Superior temporal gyrus (tissue), 1 donor: ENCODE results near the gene EXOSC5.
A peak's percentile ranks its signal among the peaks of the same experiment; 100 is the strongest.
"Not testable (repeated sequence)": the region's sequence is repeated elsewhere in the genome, so short reads cannot be mapped to it uniquely, and the experiment has no call there.

ENCODE experiments used
- DNase-seq: peaks from one replicate; pipeline ENCODE4 v3.0.0-alpha.2; 2016; ENCODE audit errors: extremely low spot score

The EXOSC5 gene

GRCh38 chr19:41426116-41426841 lies 29.1 kb upstream of the EXOSC5 start:
- DNase-seq, result no peak

DNA sequence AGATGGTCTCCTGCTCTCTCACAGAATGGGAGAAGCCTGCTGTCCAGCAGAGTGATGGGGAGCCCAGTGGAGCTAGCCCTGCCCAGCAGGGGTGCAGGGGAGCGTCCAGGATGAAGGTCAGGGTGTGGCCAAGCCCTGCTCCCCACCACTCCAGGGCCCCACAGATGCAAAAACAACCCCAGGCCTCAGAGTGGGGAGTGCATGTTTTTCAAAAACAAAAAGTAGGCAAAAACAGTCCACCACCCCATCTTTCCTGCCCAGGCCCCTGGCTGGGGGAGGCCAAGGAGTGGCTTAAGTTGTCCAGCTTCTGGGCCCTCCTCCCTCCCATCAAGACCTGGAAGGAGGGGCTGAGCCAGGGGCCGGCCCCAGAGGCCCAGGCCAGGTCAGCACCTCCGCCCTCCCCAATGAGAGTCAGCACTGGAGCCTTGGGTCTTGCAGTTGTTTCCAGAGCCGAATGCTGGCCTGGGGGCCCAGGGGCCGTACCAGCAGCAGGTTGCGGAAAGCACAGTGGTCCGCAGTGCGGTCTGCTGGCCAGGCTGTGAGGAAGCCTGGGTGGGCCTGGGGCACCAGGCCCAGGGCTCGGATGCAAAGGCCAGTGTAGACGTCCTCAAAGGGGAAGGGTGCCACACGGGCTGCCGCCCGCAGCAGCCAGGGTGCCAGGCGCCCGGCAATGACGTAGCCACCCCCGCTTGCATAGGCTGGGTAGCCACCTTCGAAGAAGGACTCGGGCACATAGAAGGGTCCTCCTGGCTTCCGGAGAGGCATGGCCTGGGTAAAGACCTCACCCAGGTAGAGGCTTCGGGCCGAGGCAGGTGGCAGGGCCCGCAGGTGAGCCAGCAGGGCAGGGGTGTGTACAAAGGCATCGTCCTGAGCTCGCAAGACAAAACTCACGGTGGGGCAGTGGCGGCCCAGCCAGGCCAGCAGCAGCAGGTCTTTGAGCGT lies 28.3 kb upstream of the EXOSC5 start:
- DNase-seq, result no peak

DNA sequence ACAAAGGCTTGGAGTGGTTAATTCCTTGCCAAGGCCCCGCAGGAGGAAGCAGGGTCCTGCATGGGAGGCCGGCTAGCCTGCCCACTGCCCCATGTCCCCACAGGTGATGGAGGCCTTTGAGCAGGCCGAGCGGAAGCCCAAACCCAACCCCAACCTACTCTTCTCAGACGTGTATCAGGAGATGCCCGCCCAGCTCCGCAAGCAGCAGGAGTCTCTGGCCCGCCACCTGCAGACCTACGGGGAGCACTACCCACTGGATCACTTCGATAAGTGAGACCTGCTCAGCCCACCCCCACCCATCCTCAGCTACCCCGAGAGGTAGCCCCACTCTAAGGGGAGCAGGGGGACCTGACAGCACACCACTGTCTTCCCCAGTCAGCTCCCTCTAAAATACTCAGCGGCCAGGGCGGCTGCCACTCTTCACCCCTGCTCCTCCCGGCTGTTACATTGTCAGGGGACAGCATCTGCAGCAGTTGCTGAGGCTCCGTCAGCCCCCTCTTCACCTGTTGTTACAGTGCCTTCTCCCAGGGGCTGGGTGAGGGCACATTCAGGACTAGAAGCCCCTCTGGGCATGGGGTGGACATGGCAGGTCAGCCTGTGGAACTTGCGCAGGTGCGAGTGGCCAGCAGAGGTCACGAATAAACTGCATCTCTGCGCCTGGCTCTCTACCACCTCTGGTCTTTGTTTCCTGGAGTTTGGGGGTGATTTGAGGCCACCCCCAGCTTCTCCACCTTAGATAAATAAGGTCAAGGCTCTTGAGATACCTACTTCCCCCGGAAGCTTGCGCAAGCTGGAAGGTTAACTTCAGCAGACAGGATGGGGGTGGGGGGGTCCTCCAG lies 27.4 kb upstream of the EXOSC5 start:
- no peak for DNase-seq

GRCh38 chr19:41422955-41423354 lies 25.8 kb upstream of the EXOSC5 start:
- DNase-seq, result no peak

DNA sequence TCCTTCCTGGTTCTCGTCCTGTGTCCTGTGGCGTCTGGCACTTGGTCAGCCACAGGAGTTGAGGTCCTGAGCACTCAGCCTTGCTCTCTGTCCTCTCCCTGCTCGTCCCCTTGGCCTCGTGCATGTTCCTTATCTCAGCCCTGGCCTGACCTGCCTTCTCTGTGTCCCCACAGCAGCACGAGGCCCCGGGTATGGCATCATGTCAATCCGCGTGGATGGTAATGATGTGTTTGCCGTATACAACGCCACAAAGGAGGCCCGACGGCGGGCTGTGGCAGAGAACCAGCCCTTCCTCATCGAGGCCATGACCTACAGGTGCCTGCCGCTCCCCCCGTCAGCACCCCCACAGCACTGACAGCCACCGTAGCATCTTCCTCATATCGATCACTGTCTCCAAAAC lies 25.3 kb upstream of the EXOSC5 start:
- DNase-seq, result no peak

DNA sequence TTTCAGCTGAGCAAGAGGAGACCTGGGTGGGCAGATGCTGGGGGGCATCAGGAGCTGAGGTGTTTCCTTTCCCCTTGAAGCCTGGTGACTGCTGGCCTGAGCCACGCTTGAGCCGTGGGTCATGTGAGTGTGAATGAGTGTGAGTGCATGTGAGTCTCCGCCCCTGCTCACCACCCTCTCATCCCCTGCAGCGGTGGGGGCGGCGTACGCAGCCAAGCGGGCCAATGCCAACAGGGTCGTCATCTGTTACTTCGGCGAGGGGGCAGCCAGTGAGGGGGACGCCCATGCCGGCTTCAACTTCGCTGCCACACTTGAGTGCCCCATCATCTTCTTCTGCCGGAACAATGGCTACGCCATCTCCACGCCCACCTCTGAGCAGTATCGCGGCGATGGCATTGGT lies 24.8 kb upstream of the EXOSC5 start:
- no peak for DNase-seq

GRCh38 chr19:41421314-41421713 lies 24.2 kb upstream of the EXOSC5 start:
- DNase-seq, result no peak

GRCh38 chr19:41420101-41420880 lies 23.1 kb upstream of the EXOSC5 start:
- DNase-seq, result no peak

- no peak for DNase-seq
Observed at GRCh38 chr19:41416194-41416674, 19.1 kb upstream of the EXOSC5 start.

DNA sequence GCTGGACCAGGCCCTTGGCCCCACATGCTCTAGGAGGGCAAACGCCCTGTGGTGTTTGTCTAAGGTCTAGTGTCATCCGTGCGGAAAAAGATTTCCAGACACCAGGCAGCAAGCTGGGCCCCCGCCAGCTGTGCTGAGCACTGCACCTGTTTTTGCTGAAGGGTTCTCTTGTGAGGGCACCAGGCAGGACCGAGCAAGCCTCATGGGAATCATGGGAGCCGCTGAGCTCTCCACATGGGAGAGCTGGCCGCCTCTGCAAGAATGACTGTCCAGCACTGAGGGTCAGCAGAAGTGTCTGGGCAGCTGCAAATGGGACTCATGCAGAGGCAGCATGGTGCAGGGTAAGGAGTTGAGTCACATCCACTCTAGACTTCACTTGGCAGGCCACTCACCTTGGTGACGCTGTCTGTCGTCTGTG lies 18.0 kb upstream of the EXOSC5 start:
- DNase-seq, result no peak

DNA sequence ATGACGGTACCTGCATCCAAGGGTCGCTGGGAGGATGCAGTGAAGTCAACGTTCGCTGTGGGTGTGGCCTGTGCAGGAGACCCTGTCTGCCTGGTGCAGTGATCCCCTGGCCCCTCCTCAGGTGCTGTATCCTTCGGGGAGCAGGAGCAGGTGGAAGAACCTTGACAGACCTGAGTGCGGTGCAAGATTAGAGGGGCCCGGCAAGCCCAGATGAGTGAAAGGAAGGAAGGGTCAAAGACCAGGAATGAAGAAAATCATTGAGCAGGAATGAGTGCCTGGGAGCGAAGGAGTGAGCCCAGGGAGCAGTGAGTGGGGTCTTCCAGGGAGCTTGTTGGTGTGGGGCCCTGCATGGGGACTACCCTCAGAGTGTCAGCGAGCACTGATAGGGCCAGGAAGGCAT lies 17.3 kb upstream of the EXOSC5 start:
- DNase-seq, result no peak

- no peak for DNase-seq
Observed at GRCh38 chr19:41413947-41414346, 16.8 kb upstream of the EXOSC5 start.

DNA sequence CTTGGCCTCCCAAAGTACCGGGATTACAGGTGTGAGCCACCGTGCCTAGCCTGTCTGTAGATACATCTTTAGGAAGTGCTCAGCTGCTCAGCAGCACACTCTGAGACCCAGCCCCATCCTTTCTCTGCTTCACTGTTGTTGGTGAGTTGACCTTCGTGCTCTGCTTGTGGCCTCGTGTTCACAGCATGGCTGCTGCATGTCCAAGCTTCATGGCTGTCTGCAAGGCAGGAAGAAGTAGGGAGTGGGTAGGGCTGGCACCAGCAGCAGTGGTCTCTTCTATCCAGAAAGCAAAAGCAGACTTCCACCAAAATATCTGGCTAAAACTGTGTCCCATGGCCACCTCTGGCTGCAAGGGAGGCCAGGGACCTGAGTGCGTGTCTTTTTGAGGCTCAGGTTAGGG lies 15.8 kb upstream of the EXOSC5 start:
- DNase-seq, result no peak

GRCh38 chr19:41411968-41412265 lies 14.8 kb upstream of the EXOSC5 start:
- DNase-seq, result peak; percentile 83

- DNase-seq, result no peak
Observed at GRCh38 chr19:41411100-41411967, 14.2 kb upstream of the EXOSC5 start.

- DNase-seq, result no peak
Observed at GRCh38 chr19:41410336-41411054, 13.3 kb upstream of the EXOSC5 start.

DNA sequence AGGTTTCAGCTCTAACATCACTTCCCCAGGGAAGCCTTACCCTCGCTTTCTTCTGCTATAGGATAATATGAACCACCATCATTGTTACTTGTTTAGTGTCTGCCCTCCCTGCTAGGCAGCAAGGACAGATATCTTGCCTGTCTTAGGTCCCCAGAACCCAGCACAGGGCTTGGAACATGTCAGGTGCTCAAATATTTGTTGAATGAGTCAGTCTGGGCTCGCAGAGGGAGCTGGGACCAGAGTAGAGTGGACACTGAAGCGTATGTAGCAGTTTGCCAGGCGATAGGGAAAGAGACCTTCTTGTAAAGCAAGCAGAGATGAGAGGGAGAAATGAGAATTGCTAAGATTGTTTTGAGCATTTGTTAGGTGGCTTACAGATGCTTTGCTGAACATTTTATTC lies 12.1 kb upstream of the EXOSC5 start:
- DNase-seq, result no peak

DNA sequence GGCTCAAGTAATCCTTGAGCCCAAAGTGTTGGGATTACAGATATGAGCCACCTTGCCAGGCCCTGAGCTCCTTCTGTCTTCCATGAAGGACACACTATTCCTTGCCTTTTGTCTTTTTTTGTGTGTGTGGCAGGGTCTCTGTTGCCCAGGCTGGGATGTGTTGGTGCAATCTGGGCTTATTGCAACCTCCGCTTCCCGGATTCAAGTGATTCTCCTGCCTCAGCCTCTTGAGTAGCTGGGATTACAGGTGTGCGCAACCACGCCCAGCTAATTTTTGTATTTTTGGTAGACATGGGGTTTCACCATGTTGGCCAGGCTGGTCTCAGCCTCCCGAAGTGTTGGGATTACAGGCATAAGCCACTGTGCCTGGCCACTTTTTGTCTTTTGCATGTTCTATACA lies 11.7 kb upstream of the EXOSC5 start:
- not testable (repeated sequence) for DNase-seq

- no peak for DNase-seq
Observed at GRCh38 chr19:41408256-41408655, 11.1 kb upstream of the EXOSC5 start.

- DNase-seq, result no peak
Observed at GRCh38 chr19:41407271-41407670, 10.1 kb upstream of the EXOSC5 start.
